Fibroblast of villous mesenchyme (primary cell): Measurements from ENCODE around the gene TLK1. TPM values are rescaled to one million over a fixed set of nuclear protein-coding genes. Genes with fewer than 3 reads are reported as not detected.

Experiments
- DNase-seq: peaks from one replicate; pipeline ENCODE4 v3.0.0-alpha.2; 2010; ENCODE audit warnings: low read depth
- H3K4me3 ChIP-seq: 2 replicates; pipeline ENCODE4 v1.5.1; 2011; ENCODE audit warnings: low read depth, mild to moderate bottlenecking, low read length
- total RNA-seq: library from RNA; depleted of rRNA; stranded (reverse); fragments of >200 nt; gene quantifications from 2 replicates; pipeline ENCODE4 v1.2.3, GENCODE V29; 2012
- TF ChIP-seq, protein P1 (sequence below): IDR thresholded peaks from 2 replicates; pipeline ENCODE4 v1.5.1; 2012; ENCODE audit warnings: low read depth, mild to moderate bottlenecking, low read length; ENCODE audit not compliant: insufficient read depth

The TLK1 gene
- total RNA-seq, 1 donor: 17.3 TPM

GRCh38 chr2:171181064-171182049 lies 20.7 kb upstream of the TLK1 start:
- no peak overlapping the region for H3K4me3 ChIP-seq
- TF ChIP-seq, protein P1, sequence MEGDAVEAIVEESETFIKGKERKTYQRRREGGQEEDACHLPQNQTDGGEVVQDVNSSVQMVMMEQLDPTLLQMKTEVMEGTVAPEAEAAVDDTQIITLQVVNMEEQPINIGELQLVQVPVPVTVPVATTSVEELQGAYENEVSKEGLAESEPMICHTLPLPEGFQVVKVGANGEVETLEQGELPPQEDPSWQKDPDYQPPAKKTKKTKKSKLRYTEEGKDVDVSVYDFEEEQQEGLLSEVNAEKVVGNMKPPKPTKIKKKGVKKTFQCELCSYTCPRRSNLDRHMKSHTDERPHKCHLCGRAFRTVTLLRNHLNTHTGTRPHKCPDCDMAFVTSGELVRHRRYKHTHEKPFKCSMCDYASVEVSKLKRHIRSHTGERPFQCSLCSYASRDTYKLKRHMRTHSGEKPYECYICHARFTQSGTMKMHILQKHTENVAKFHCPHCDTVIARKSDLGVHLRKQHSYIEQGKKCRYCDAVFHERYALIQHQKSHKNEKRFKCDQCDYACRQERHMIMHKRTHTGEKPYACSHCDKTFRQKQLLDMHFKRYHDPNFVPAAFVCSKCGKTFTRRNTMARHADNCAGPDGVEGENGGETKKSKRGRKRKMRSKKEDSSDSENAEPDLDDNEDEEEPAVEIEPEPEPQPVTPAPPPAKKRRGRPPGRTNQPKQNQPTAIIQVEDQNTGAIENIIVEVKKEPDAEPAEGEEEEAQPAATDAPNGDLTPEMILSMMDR: no peak
- no peak for DNase-seq

DNA sequence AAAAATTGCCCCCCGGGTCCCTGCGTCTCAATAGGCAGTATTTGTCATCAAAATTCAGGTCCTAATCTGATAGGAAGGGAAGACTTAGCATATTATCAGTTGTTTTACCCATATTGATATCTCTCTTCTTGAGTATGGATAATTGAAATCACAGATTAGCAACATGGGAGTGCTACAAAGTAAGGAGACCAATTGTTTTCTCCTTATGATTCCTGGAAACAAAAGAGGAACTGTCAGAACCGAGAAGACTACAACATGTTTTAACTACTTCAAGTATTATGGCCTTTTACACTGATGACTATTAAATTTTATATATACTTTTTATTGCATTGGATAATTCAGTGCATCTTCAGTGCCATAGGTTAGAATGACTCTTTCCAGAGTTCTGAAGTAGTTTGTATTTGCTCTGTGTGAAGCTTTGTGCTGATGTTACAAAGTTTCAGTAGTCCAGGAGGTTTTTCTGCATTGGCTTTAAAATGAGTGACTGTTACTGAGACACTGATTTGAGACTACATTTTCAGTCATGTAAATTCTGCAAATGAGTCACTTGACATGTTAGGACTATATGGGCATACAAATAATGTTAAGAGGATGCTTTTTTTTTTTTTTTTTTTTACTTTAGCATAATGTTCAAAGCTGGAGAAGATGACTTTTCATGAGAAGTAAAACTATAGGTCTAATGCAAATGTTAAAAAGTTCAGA lies 19.7 kb upstream of the TLK1 start:
- TF ChIP-seq, protein P1: no peak
- DNase-seq: no peak
- no peak overlapping the region for H3K4me3 ChIP-seq

DNA sequence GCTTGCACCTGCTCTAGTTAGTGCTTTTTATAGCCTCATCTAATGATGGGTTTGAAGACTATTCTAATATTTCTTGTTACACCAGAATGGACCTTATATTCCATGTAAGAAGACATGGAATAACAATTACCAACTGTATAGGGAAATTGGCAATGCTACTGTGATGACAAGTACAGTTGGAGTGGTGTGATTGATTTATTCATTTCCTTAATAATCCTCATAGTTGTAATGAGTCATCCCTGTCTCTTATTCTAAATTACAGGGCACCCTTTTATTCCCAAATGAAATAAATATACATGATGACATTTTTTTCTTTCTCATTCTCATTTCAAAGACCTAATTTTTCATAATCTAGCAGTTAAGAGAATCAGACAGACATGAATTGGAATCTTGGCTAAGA lies 18.3 kb upstream of the TLK1 start:
- TF ChIP-seq, protein P1: no peak
- H3K4me3 ChIP-seq: no peak overlapping the region
- DNase-seq: no peak

GRCh38 chr2:171176516-171176915 lies 15.8 kb upstream of the TLK1 start:
- H3K4me3 ChIP-seq: no peak overlapping the region
- no peak for DNase-seq
- TF ChIP-seq, protein P1: no peak

- DNase-seq: no peak
- H3K4me3 ChIP-seq: no peak overlapping the region
- TF ChIP-seq, protein P1: no peak
Observed at GRCh38 chr2:171174075-171174474, 13.4 kb upstream of the TLK1 start.

DNA sequence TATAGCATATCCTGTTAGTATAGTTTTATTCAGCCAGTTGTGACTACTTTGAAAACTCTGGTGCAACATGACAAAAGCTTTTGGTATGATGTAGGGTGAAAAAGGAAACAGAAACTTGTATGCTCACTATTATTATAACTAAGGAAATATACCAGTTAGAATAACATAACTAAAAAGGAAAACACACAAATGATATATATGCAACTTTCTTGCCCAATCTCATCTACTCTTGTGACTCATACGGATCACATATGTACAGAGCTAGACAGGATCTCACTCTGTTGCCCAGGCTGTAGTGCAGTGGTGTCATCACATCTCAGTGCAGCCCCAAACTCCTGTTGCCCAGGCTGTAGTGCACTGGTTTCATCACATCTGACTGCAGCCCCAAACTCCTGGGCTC lies 12.4 kb upstream of the TLK1 start:
- peak; percentile 21 for DNase-seq
- TF ChIP-seq, protein P1: no peak
- no peak overlapping the region for H3K4me3 ChIP-seq
